HG02840 (cell line): ENCODE measurements around the gene MINPP1.
"Not testable (repeated sequence)": the region's sequence is repeated elsewhere in the genome, so short reads cannot be mapped to it uniquely, and the experiment has no call there.

Source experiments
- ATAC-seq: cut with Tn5 transposase; IDR thresholded peaks from one replicate; pipeline ENCODE4 v1.9.1; 2021; ENCODE audit warnings: mild to moderate bottlenecking, moderate library complexity, moderate number of reproducible peaks; ENCODE audit not compliant: unreplicated experiment, low FRiP score

Gene MINPP1

GRCh38 chr10:87560495-87561129 lies 55.9 kb downstream of the MINPP1 start:
- no peak for ATAC-seq

GRCh38 chr10:87562750-87563149 lies 58.1 kb downstream of the MINPP1 start:
- no peak for ATAC-seq

- ATAC-seq = no peak
These were observed 60.3 kb downstream of the MINPP1 start for GRCh38 chr10:87565010-87565409.

- no peak for ATAC-seq
These were observed 71.2 kb downstream of the MINPP1 start for GRCh38 chr10:87575851-87576250.

- no peak for ATAC-seq
These were observed 73.6 kb downstream of the MINPP1 start for GRCh38 chr10:87578160-87578841.

- no peak for ATAC-seq
These were observed 74.2 kb downstream of the MINPP1 start for GRCh38 chr10:87578842-87579401.

- ATAC-seq = no peak
These were observed 74.9 kb downstream of the MINPP1 start for GRCh38 chr10:87579563-87579962.

- no peak for ATAC-seq
These were observed 75.3 kb downstream of the MINPP1 start for GRCh38 chr10:87580016-87580415.

- ATAC-seq = no peak
These were observed 81.1 kb downstream of the MINPP1 start for GRCh38 chr10:87585565-87586514.

- ATAC-seq = no peak
These were observed 85.0 kb downstream of the MINPP1 start for GRCh38 chr10:87589645-87590051.

GRCh38 chr10:87590705-87591588 lies 86.3 kb downstream of the MINPP1 start:
- no peak for ATAC-seq

GRCh38 chr10:87591589-87591886 lies 86.8 kb downstream of the MINPP1 start:
- ATAC-seq = no peak

GRCh38 chr10:87592920-87593319 lies 88.2 kb downstream of the MINPP1 start:
- not testable (repeated sequence) for ATAC-seq

- ATAC-seq = no peak
These were observed 89.0 kb downstream of the MINPP1 start for GRCh38 chr10:87593702-87594101.

- no peak for ATAC-seq
These were observed 89.5 kb downstream of the MINPP1 start for GRCh38 chr10:87594181-87594580.

- no peak for ATAC-seq
These were observed 90.2 kb downstream of the MINPP1 start for GRCh38 chr10:87594864-87595263.

GRCh38 chr10:87596351-87596750 lies 91.7 kb downstream of the MINPP1 start:
- ATAC-seq = no peak

- ATAC-seq = no peak
These were observed 94.0 kb downstream of the MINPP1 start for GRCh38 chr10:87598700-87599099.

GRCh38 chr10:87600581-87600980 lies 95.9 kb downstream of the MINPP1 start:
- ATAC-seq = no peak
